GM18858 (cell line): ENCODE data around the gene LIN7A.

Experiments used
- ATAC-seq: cut with Tn5 transposase; IDR thresholded peaks from one replicate; pipeline ENCODE4 v1.9.1; 2021; ENCODE audit not compliant: unreplicated experiment

The LIN7A gene

DNA sequence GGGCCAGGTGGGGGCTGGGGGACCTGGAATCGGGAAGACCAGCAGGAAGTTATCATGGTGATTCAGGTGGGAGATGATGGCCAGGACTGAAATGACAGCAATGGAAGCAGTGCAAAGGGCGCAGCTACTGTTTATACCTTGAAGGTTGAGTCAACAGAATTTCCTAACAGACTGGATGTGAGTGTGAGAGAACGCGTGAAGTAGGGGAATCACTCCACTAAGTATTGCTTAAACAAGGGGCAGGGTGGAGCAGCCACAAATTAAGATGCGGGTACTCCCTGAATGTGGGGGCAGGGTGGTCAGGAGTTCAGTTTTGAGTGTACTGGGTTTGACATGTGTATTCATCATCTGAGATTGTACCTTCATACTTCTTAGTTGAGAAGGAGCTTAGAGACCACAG lies 175.9 kb downstream of the LIN7A start:
- ATAC-seq = no peak

DNA sequence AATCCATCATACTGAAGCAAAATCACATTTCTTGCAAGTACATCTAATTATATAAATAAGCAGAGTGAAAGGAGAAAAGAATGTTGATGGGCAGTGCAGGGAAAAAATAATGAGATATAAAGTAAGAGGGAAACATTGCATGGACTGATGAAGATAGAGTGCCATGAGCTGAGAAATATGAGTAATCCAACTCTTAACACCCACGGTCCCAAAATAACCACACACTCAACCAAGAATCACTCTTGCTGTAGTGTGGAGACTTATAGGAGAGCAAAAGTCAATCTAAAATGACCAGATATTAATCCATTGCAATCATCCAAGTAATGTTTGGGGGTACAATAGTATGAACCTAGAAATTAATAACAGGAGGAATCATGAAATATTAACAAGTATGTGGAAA lies 180.9 kb downstream of the LIN7A start:
- peak; percentile 95 for ATAC-seq

DNA sequence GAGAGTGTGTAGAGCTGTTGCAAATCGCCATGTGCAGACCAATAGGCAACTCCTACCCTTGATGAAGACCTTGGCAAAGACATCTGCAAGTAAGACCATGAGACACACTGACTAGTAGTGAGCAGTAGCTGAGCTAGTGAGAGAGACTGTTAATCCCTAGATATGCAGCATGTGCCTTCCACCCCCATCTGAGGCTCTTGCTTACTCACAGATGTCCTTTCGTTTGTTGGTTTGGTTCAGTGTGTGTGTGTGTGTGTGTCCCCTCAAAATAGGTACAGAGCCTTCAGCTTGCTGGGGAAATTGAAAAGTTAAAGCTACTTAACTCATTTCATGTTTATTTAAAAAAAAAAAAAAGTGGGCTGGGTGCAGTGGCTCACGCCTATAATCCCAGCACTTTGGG lies 183.5 kb downstream of the LIN7A start:
- ATAC-seq = no peak

GRCh38 chr12:80752464-80752863 lies 185.3 kb downstream of the LIN7A start:
- no peak for ATAC-seq

- no peak for ATAC-seq
Measured at GRCh38 chr12:80749456-80749855, 188.3 kb downstream of the LIN7A start.

DNA sequence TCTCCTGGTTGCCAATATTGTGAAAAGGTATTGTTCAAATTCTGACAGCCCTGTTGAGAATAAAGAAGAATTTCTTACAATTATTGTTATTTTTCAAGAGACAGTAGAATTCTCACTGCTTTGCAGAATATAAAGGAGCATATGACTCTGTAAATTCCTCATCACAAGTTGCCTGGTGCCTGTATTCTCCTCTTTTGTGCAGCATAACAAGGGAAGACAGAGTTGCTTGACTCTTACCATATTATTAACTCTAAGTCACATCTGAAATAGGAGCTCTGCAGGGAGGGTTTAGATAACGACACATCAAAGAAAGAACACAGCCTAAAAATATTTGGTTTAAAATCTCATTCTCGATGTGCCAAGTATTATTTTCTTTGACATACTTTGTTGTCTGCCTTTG lies 189.9 kb downstream of the LIN7A start:
- no peak for ATAC-seq

DNA sequence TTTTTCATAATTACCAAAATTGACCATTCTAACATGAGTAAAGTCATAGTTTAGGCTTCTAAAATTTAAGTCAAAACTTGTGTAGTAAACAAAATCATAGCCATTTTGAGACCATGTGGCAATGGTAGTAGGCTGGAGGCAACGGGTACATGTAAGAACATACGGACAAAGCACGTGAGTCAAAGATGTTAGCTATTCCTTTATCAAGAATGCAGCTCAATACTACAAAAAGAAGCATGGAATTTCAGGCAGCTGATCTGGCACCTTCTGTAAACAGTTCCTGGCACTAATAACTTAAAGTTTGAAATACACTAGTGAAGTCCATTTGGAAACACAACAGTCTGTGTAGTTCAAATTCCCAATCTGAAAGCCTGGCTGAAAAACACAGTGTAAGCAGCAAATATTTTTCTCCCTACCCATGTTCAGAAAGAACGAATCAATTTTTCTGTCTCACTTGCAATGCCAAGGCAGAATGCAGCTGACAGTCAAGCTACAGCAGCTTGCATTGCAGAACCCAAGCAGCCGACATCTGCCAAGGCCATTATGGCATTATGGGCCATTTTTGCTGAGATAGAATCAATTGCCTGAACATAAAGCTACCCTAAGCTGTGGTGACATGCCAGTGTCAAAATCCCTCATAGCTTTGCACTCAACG lies 191.8 kb downstream of the LIN7A start:
- no peak for ATAC-seq
